Measurements from ENCODE around the gene OR5D16.
A peak's percentile ranks its signal among the peaks of the same experiment; 100 is the strongest.
"Not testable (repeated sequence)": the region's sequence is repeated elsewhere in the genome, so short reads cannot be mapped to it uniquely, and the experiment has no call there.

OR5D16 gene

DNA sequence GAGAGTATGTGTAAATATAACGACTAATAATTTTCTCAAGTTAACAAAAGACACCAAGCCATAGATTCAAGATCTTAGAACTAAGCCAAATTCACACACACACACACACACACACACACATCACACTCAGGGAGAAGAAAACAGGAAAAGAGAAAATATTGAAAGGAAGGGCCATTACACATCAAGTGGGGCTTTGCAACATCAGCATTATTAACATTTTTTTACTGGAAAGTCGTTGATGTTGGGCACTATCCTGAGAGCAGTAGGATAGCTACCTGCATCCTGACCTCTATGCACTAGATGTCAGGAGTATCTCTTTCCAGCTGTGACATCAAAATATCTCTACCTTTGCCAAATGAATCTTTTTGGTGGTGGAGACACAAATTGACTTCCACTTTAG is 8.9 kb downstream of the OR5D16 start:
- TF ChIP-seq ZFX (IDR thresholded peaks at IDR 0.05; ENCODE audit: borderline replicate concordance) = no peak
- TF ChIP-seq, protein P1, sequence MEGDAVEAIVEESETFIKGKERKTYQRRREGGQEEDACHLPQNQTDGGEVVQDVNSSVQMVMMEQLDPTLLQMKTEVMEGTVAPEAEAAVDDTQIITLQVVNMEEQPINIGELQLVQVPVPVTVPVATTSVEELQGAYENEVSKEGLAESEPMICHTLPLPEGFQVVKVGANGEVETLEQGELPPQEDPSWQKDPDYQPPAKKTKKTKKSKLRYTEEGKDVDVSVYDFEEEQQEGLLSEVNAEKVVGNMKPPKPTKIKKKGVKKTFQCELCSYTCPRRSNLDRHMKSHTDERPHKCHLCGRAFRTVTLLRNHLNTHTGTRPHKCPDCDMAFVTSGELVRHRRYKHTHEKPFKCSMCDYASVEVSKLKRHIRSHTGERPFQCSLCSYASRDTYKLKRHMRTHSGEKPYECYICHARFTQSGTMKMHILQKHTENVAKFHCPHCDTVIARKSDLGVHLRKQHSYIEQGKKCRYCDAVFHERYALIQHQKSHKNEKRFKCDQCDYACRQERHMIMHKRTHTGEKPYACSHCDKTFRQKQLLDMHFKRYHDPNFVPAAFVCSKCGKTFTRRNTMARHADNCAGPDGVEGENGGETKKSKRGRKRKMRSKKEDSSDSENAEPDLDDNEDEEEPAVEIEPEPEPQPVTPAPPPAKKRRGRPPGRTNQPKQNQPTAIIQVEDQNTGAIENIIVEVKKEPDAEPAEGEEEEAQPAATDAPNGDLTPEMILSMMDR (IDR thresholded peaks at IDR 0.05) = no peak
- H3K27ac ChIP-seq = no peak overlapping the region

DNA sequence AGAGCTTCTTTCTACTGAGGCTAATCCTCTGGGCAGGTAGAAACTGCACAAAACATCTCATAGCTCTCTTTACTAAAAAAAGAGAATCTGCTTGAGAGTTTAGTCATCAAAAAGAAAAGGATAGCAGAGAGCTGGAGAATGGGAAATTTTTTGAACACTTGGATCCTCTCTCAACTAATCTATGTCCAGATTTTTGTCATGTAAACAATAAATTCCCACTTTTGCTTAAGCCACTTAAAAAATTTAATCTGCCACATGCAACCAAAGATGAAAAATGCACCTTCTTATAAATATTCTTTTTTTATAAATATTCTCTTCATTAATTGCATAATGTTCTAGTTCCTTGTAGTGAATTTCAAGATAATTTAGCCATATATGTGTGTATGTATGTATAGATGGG is 10.5 kb downstream of the OR5D16 start:
- no peak overlapping the region for H3K27ac ChIP-seq

DNA sequence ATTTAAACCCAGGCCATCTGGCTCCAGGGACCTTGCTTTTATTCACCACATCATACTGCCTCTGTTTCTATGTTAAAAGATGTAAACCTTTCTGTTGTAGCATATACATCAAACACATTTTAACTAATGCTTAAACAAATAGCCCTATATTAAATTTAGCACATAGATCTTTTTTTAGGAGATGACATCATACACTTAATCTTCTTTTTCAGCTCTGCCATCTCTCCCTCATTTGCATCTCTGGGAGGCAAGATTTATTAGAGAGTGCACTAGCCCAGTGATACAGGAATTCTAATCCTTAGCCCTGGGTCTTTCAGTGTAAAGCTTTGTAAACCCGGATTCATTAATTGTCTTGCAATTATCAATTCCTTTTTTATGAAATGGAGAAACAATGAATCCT is 13.6 kb downstream of the OR5D16 start:
- no peak overlapping the region for H3K27ac ChIP-seq
- no peak for TF ChIP-seq ZFX (IDR thresholded peaks at IDR 0.05; ENCODE audit: borderline replicate concordance)
- TF ChIP-seq, protein P1 (IDR thresholded peaks at IDR 0.05) = no peak

More for the DNA sequence above, 10.5 kb downstream of the OR5D16 start:
- TF ChIP-seq, protein P1 (IDR thresholded peaks at IDR 0.05) = no peak
- TF ChIP-seq ZFX (IDR thresholded peaks at IDR 0.05; ENCODE audit: borderline replicate concordance) = no peak

DNA sequence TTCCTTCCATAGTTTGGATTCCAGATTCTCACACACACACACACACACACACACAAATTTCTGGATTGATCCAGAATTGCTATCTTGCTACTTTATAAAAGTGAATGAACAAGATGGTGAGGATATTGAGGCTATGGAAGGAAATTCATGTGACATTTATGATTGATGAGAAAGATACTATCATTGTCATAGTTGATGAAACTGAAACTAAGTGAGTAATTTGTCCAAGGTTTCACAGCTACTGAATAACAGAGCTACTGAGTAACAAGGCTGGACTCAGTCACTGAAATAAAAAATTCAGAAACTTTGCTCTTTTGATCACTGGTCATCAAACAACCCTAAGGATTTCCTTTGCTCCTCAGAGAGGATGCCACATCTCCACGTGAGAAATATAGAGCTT is 16.2 kb downstream of the OR5D16 start:
- H3K27ac ChIP-seq = no peak overlapping the region
- no peak for TF ChIP-seq ZFX (IDR thresholded peaks at IDR 0.05; ENCODE audit: borderline replicate concordance)
- TF ChIP-seq, protein P1 (IDR thresholded peaks at IDR 0.05) = no peak

DNA sequence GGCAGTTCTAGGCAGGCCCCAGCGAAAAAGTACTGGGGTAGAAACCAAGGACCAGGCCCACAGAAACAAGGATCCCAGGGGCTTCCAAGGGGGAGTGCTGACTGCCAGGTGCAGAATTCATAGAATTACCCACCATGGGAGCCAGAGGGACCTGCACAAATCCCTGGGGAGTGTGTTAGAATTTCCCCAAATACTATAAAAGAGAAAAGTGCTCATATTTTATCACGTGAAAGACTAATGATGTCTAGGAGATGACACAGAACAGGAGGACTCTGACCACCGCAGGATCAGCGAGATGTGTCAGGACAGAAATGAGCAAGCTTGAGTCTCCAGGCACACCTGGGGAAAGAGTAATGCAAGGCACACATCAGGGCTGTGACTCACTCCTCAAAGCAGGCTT is 28.8 kb downstream of the OR5D16 start:
- not testable (repeated sequence) for H3K27ac ChIP-seq

DNA sequence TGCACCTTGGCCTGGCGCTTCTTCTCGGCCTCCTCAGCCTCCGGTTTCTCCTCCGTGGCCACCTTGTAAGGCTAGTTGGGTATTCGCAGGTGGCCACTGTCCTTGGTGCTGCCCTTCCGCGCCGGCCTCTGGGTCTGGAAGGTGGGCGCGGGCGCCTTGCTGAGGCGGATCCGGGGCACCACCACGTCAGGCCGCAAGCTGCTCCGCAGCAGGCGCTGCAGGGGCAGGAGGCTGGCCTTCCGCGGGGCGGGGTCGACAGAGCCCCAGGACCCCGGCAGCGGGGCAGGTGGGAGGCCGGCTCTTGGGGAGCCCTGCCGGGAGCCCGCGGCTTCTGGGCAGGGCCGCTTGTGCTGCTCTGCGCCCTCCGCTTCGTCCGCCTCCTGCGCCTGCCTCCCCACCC is 34.2 kb downstream of the OR5D16 start:
- H3K27ac ChIP-seq = 0 out of 2 replicates have a peak overlapping the region, but pooled peaks have one; percentile 22

DNA sequence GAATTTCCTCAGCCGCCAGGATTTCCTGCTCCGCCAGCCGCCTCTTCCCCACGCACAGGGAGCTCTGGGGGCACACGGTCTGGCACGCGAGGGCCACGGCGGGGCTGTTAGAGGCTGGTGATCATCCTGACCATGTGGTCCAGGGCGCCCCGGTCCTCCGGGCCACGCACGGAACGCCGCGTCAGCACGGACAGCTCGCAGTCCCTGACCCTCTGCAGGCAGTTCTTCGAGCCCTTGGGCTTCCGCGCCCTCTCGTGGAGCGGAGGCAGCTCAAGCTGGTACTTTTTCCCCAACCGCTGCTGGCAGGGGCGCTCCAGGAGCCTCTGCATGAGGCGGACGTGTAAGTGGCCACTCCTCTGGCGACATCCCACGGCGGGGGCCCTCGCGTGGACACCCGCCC is 34.6 kb downstream of the OR5D16 start:
- TF ChIP-seq, protein P1 (IDR thresholded peaks at IDR 0.05) = peak; percentile 35
- H3K27ac ChIP-seq = 0 out of 2 replicates have a peak overlapping the region, but pooled peaks have one; percentile 22

DNA sequence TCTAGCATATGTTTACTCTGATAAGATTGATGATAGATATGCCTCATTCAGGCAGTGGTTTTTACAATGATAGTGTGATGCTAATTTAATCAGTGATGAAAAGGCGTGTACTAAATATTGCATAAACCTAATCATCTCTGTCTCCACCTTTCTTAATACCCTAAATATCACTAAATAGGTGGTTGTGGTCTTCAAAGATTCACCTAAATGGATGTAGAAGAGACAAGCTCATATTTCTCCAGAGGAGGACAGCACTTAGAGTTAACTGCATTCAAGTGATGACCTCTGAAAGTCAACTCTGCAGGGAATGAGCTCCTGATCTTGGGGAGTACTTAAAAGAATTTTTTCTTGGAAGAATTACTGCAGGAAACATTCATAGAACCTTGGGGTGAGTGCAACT is 44.4 kb downstream of the OR5D16 start, which contains the start of gene TRIM51:
Gene TRIM51, plus strand, starts transcription at position 301 of the 400 bp plus-strand sequence. CDS start 2,132 bp downstream, outside the sequence.
- H3K27ac ChIP-seq = not testable (repeated sequence)

DNA sequence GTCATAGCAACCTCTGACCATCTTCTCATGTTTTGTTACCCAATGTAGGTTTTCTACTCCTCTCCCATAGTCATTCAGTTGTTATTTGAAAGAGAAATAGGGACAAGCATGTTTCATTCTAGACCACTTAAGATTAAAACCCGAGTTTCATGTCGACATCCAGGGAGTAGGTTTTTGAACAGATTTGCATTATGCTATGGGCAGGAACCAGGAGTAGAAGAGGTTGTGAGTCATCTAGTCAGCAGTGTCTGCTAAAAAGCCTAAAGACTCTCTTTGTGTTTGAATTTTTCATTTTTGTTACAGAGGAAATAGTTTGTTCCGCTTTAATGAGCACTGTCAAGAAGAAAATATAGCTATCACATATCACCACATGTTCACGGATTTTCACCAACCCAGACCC is 46.4 kb downstream of the OR5D16 start:
- H3K27ac ChIP-seq = not testable (repeated sequence)

DNA sequence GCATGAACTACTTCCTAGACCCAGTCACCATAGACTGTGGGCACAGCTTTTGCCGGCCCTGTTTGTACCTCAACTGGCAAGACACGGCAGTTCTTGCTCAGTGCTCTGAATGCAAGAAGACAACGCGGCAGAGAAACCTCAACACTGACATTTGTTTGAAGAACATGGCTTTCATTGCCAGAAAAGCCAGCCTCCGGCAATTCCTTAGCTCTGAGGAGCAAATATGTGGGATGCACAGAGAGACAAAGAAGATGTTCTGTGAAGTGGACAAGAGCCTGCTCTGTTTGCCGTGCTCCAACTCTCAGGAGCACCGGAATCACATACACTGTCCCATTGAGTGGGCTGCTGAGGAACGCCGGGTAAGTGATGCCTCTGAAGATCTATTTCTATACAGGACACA is 46.9 kb downstream of the OR5D16 start:
- not testable (repeated sequence) for H3K27ac ChIP-seq
